ENCODE data around the gene SCNN1B.
"Not testable (repeated sequence)": the region's sequence is repeated elsewhere in the genome, so short reads cannot be mapped to it uniquely, and the experiment has no call there.

Gene SCNN1B

GRCh38 chr16:23398987-23399805, 97.1 kb downstream of the SCNN1B start:
- in situ Hi-C loops (cut with HindIII; ENCODE audit: low sequenced_read_pairs), result loop anchor here (5.0 kb wide), 2 partner anchors 47 to 68 kb away; no protein-coding TSS in a partner anchor

GRCh38 chr16:23400447-23400846, 98.3 kb downstream of the SCNN1B start:
- in situ Hi-C loops (cut with HindIII; ENCODE audit: low sequenced_read_pairs), result not testable (repeated sequence)

- in situ Hi-C loops (cut with HindIII; ENCODE audit: low sequenced_read_pairs), result no loop called here
Measured at GRCh38 chr16:23401139-23401538, 99.0 kb downstream of the SCNN1B start.

GRCh38 chr16:23402100-23402499, 100.0 kb downstream of the SCNN1B start:
- in situ Hi-C loops (cut with HindIII; ENCODE audit: low sequenced_read_pairs), result no loop called here

DNA sequence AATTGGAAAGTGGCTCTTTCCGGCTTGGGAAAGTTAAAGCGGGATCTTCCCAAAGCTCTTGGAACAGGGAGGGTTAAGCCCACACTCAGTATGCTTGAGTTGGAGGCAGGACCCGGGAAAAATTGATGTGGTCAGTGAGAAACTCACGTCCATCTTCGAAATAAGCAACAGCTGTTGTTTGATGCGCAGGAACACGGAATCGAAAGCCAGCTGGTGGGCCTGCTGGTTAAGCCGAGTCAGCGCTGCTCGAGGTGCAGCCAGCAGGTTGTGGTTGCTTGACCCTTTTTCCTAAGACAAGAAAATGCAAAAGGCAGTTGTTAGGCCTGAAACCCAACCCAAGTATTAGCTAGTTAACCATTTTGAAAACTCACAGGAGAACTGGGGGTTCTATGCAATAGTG, 101.4 kb downstream of the SCNN1B start:
- in situ Hi-C loops (cut with HindIII; ENCODE audit: low sequenced_read_pairs), result no loop called here

GRCh38 chr16:23406024-23406423, 103.9 kb downstream of the SCNN1B start:
- in situ Hi-C loops (cut with HindIII; ENCODE audit: low sequenced_read_pairs), result no loop called here

DNA sequence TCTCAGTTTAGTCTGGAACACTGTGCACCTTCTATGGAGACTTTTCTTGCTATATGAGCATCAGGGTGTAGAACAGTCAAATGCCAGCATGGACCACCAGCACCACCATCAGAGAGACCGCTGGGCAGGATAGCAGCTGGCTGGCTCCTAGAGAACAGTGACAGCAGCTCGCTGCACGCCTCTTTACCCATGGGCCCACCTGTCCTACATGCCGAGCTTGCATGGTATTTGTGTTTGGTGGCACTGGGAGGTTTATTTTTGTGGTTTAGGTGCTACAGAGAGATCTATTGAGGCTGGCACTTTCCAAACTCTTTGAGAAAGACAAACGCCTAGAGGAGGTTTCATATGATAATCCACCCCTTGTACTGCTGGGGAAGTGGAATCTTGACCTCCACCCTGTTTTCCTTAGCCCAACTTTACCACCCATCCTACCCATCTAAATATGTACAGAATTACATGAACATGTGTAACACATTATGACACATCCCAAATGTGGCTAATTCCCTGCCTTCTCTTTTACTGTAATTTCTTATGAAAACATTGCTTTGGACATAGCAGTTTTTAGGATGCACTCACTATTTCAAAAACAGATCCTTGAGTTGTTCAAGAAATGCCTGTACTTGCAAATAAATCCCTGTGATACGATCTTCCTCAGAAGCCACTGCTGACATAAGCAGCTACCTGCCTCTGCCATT, 104.6 kb downstream of the SCNN1B start:
- in situ Hi-C loops (cut with HindIII; ENCODE audit: low sequenced_read_pairs), result no loop called here

DNA sequence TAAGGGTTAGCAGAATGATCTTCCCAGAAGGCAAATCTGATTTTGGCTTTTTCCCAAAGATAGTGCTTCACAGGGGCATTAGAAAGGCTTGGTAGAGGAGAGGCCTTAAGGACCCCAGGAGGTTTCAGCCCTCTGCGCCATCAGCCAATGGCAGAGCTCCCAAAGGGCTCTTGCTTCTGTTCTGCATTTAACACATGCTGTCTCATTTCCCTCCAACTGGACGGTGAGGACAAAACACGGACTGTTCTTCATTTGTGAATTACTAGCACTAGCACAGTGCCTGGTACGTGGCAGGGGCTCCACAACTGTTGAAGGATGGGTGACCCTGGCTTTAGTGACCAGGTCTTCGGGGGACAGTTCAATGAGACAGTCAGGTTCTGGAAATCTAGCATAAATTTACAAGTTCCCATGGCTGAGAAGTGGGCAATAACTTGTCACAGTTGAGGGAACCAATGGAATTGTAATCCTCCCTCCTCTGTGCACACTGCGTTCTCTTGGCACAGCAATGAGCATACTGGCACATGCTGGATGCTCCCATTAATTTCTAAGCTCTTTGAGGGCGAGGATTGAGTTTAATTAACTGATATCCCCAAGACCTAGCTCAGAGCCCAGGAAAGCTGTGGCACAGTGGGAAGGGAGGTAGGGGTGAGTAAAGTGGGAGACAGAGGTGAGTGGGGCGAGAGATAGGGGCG, 105.5 kb downstream of the SCNN1B start:
- in situ Hi-C loops (cut with HindIII; ENCODE audit: low sequenced_read_pairs), result no loop called here

- in situ Hi-C loops (cut with HindIII; ENCODE audit: low sequenced_read_pairs), result no loop called here
Measured at GRCh38 chr16:23408242-23408822, 106.2 kb downstream of the SCNN1B start.

- in situ Hi-C loops (cut with HindIII; ENCODE audit: low sequenced_read_pairs), result no loop called here
Measured at GRCh38 chr16:23408823-23409298, 106.8 kb downstream of the SCNN1B start.

GRCh38 chr16:23409522-23409921, 107.4 kb downstream of the SCNN1B start:
- in situ Hi-C loops (cut with HindIII; ENCODE audit: low sequenced_read_pairs), result no loop called here

- in situ Hi-C loops (cut with HindIII; ENCODE audit: low sequenced_read_pairs), result no loop called here
Measured at GRCh38 chr16:23410176-23410575, 108.1 kb downstream of the SCNN1B start.

DNA sequence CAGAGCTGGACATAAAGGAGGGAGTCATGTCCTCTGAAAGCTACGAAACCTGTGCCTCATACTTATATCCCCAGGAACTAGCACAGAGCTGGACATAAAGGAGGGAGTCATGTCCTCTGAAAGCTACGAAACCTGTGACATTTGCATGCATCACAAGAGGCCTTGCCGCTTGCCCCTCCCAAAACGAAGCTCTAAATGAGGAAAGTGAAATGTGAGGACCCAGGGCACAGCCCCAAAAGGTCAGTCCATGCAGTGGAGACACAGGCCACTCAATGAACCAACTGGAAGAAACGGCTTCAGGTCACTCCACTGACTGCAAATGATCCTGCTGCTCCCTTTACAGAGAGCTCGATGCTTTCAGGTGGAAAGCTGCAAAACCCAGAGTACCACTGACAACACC, 112.6 kb downstream of the SCNN1B start:
- in situ Hi-C loops (cut with HindIII; ENCODE audit: low sequenced_read_pairs), result no loop called here

GRCh38 chr16:23416816-23417215, 114.7 kb downstream of the SCNN1B start:
- in situ Hi-C loops (cut with HindIII; ENCODE audit: low sequenced_read_pairs), result no loop called here

DNA sequence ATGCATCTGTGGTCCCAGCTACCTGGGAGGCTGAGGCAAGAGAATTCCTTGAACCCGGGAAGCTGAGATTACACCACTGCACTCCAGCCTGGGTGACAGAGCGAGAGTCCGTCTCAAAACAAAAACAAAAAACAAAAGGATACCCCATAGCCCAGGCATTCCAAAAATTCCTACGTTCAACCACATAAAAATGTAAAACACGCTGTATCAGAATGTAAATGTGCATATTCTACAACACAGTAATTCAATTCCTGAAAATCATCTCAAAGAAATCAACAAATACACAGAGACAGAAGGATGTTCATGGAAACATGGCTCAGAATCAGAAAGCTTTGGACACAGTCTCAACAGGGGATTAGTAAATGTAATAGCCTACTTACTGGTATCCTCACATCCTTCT, 117.9 kb downstream of the SCNN1B start:
- in situ Hi-C loops (cut with HindIII; ENCODE audit: low sequenced_read_pairs), result no loop called here

DNA sequence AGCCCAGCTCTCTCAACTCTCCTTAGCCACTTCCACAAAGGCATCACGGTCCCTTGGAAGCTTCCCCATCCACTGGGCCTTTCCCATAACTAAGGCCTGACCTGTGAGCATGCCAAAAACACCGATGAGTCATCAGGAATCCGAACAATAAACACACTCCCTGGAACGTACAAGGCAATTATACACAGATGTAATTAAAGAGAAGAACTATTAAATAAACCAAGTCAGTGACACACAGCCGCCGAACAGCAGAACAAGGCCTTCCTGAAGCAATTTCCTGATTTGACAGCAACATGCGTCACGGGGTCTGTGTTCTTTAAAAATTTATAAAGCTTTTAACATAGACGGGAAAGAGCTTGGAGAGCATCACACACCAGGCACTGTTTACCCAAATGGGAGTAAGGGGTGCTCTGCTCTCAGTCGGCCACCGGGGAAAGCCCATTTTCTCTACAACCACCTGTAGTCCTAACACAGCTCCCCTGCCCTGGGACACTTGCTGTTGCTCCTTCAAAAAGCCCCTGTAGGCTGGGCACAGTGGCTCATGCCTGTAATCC, 121.5 kb downstream of the SCNN1B start:
- in situ Hi-C loops (cut with HindIII; ENCODE audit: low sequenced_read_pairs), result no loop called here

- in situ Hi-C loops (cut with HindIII; ENCODE audit: low sequenced_read_pairs), result no loop called here
Measured at GRCh38 chr16:23424292-23424958, 122.3 kb downstream of the SCNN1B start.

- in situ Hi-C loops (cut with HindIII; ENCODE audit: low sequenced_read_pairs), result loop anchor here (25.0 kb wide), 1 partner anchor 266 kb away; no protein-coding TSS in a partner anchor
Measured at GRCh38 chr16:23428351-23428750, 126.2 kb downstream of the SCNN1B start.
